ENCODE measurements around the gene RFWD3. TPM values are rescaled to one million over a fixed set of nuclear protein-coding genes. Genes with fewer than 3 reads are reported as not detected.

Gene RFWD3
- total RNA-seq, 1 experiment from 2014 or later, result 138 TPM

DNA sequence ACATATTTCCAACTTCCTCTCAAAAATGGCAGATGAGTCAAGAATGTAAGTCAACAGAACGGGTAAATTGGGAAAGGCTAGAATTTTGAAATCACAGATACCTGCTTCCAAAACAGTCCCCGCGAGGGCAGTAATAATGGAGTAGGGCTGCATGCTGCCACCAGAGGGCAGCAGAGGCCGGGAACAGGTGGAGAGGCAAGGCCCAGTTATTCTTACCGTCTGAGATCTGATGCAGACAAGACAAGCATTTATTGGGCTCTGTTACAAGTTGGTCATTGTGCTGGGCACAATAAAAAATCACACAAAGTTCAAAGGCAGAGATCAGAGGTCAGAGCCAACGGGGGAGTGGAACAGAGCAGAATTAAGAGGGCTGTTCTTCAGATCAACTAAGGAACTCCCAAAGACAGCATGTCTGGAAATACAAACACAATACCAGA, 42.8 kb upstream of the RFWD3 start:
- CTCF ChIA-PET, result interaction anchor here (1.6 kb wide), 1 partner anchor 402 kb away, joined by 4 read pairs; no protein-coding TSS in a partner anchor
- intact Hi-C loops (cut with micrococcal nuclease; ENCODE audit: unreplicated experiment), result loop anchor here (1.0 to 2.0 kb wide), 3 partner anchors 103 to 401 kb away; no protein-coding TSS in a partner anchor
- Histone ChIP-seq H3K27me3 (replicated peaks; ENCODE audit: insufficient read depth, low read depth, low read length, poor library complexity) (no peaks in the 10 kb centered on the region), H3K27ac (ENCODE audit: low read depth, low read length, poor library complexity, severe bottlenecking) (no peak overlapping the region), H3K4me3 (ENCODE audit: low read depth, low read length, poor library complexity, severe bottlenecking) (no peak overlapping the region), H3K9me3 (ENCODE audit: low read depth, low read length, poor library complexity, severe bottlenecking) (no peaks in the 10 kb centered on the region), H3K4me1 (ENCODE audit: insufficient read depth, low read length, poor library complexity, severe bottlenecking) (no peaks in the 10 kb centered on the region), H3K36me3 (ENCODE audit: insufficient read depth, low read length, poor library complexity, severe bottlenecking) (no peaks in the 10 kb centered on the region)
- peak; percentile 84 for DNase-seq (ENCODE audit: low spot score)
- POLR2A ChIA-PET (ENCODE audit: low non-redundant PET), result no interaction called here
- TF ChIP-seq, protein P1, sequence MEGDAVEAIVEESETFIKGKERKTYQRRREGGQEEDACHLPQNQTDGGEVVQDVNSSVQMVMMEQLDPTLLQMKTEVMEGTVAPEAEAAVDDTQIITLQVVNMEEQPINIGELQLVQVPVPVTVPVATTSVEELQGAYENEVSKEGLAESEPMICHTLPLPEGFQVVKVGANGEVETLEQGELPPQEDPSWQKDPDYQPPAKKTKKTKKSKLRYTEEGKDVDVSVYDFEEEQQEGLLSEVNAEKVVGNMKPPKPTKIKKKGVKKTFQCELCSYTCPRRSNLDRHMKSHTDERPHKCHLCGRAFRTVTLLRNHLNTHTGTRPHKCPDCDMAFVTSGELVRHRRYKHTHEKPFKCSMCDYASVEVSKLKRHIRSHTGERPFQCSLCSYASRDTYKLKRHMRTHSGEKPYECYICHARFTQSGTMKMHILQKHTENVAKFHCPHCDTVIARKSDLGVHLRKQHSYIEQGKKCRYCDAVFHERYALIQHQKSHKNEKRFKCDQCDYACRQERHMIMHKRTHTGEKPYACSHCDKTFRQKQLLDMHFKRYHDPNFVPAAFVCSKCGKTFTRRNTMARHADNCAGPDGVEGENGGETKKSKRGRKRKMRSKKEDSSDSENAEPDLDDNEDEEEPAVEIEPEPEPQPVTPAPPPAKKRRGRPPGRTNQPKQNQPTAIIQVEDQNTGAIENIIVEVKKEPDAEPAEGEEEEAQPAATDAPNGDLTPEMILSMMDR (conservative IDR thresholded peaks at IDR 0.05; ENCODE audit: low read depth, low read length), result peak; percentile 99
- TF ChIP-seq EZH2 (IDR thresholded peaks at IDR 0.05; ENCODE audit: borderline replicate concordance, low read depth, low read length, poor library complexity, severe bottlenecking), result no peak
- no TSS peak for BruUV-seq (replicated peaks)

DNA sequence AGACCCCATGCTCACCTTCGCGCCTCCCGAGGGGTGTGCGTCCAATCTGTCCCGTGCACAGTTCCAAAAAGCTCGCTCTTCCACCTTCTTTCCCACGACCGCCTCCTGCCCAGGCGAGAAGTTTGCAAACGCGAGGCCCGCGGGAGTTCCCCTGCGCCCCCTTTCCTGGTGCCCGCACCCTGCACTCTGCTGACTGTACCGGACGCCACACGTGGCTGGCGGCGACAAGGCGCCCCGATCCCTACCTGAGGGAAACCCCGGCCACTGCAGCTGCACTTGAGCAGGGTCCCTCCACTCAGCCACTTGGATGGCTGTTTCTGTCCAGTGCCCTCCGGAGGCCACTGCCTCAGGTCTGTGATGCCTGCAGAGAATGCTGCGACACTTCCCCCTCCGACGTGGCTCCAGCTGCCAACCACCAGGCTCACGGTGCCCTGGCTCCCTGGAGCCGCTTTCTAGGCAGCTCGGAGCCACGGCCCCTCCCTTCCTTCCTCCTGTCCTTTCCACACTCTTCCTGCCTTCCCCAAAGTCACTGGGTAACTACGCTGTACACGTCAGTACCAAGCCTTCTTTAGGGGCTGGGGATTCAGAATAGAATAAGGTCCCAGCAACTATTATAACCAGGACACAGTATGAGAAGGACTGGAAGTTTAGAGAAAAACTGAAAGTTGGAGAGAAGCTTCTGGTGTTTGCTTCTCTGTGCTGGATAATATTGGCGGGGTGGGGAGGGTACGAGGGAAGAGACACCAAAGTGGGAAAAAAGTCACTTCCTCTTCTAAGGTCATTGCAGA, 34.0 kb upstream of the RFWD3 start, which contains the start of gene MLKL:
MLKL (minus strand) TSS at position 425 of the 788 bp plus-strand sequence. CDS start 5,105 bp downstream, outside the sequence.
- TF ChIP-seq, protein P1 (conservative IDR thresholded peaks at IDR 0.05; ENCODE audit: low read depth, low read length), result 0 out of 2 replicates have a peak, but pooled peaks have one; percentile 30
- TF ChIP-seq EZH2 (IDR thresholded peaks at IDR 0.05; ENCODE audit: borderline replicate concordance, low read depth, low read length, poor library complexity, severe bottlenecking), result no peak

DNA sequence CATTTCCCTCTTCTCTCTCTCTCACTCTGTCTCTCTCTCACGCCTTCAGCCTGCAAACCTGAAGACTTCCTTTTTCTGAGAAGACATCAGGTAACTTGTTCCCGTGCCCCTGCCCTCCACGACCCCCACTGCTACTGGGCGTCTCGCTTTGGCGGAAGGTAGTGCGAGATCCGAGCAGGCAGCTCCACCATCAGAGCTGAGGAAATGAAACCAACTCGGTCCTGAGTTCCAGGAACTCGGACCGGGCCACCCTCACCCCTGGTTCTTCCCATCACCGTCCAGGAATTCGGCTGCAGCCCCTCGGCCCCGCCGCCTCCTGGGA, 33.4 kb upstream of the RFWD3 start:
- no TSS peak for BruUV-seq (replicated peaks)
- ChIA-PET CTCF (interaction anchor here (0.6 kb wide), 1 partner anchor 16 kb away, joined by 4 read pairs; no protein-coding TSS in a partner anchor), POLR2A (ENCODE audit: low non-redundant PET) (interaction anchor here (0.5 kb wide), 1 partner anchor 265 kb away, joined by 5 read pairs; no protein-coding TSS in a partner anchor)
- TF ChIP-seq EZH2 (IDR thresholded peaks at IDR 0.05; ENCODE audit: borderline replicate concordance, low read depth, low read length, poor library complexity, severe bottlenecking), result no peak
- TF ChIP-seq, protein P1 (conservative IDR thresholded peaks at IDR 0.05; ENCODE audit: low read depth, low read length), result no peak
- intact Hi-C loops (cut with micrococcal nuclease; ENCODE audit: unreplicated experiment), result no loop called here
- Histone ChIP-seq H3K36me3 (ENCODE audit: insufficient read depth, low read length, poor library complexity, severe bottlenecking) (no peaks in the 10 kb centered on the region), H3K4me3 (ENCODE audit: low read depth, low read length, poor library complexity, severe bottlenecking) (peak overlapping the region; percentile 60), H3K4me1 (ENCODE audit: insufficient read depth, low read length, poor library complexity, severe bottlenecking) (peaks cover 10% of the 10 kb centered on the region), H3K27me3 (replicated peaks; ENCODE audit: insufficient read depth, low read depth, low read length, poor library complexity) (no peaks in the 10 kb centered on the region), H3K9me3 (ENCODE audit: low read depth, low read length, poor library complexity, severe bottlenecking) (no peaks in the 10 kb centered on the region), H3K27ac (ENCODE audit: low read depth, low read length, poor library complexity, severe bottlenecking) (peak overlapping the region; percentile 48)
- DNase-seq (ENCODE audit: low spot score), result peak; percentile 17

More for the DNA sequence above, 34.0 kb upstream of the RFWD3 start, which contains the start of gene MLKL:
- Histone ChIP-seq H3K9me3 (ENCODE audit: low read depth, low read length, poor library complexity, severe bottlenecking) (no peaks in the 10 kb centered on the region), H3K27ac (ENCODE audit: low read depth, low read length, poor library complexity, severe bottlenecking) (peak within 1 kb of the TSS; percentile 48), H3K27me3 (replicated peaks; ENCODE audit: insufficient read depth, low read depth, low read length, poor library complexity) (no peaks in the 10 kb centered on the region), H3K4me1 (ENCODE audit: insufficient read depth, low read length, poor library complexity, severe bottlenecking) (peaks cover 10% of the 10 kb centered on the region), H3K36me3 (ENCODE audit: insufficient read depth, low read length, poor library complexity, severe bottlenecking) (no peaks in the 10 kb centered on the region), H3K4me3 (ENCODE audit: low read depth, low read length, poor library complexity, severe bottlenecking) (peak within 1 kb of the TSS; percentile 60)
- POLR2A ChIA-PET (ENCODE audit: low non-redundant PET), result interaction anchor here (0.6 to 0.7 kb wide), 2 partner anchors 27 to 61 kb away, joined by 3 to 20 read pairs; no protein-coding TSS in a partner anchor
- CTCF ChIA-PET, result no interaction called here
- BruUV-seq (replicated peaks), result TSS peak; percentile 48
- peak; percentile 62 for DNase-seq (ENCODE audit: low spot score)
- intact Hi-C loops (cut with micrococcal nuclease; ENCODE audit: unreplicated experiment), result no loop called here

Data from A673 (cell line).